Testis (tissue), 2 donors: ENCODE data around the gene OPTN.

ENCODE experiments used
- CTCF ChIP-seq, 3 experiments: fragments of 450-650 bp in 2 of 3; fragments of 200-600 bp in 1 of 3; sonication (generic) in 1 of 3; IDR thresholded peaks; one replicate each; pipeline ENCODE4 v1.5.1; 2016 to 2019; ENCODE audit warnings: antibody characterized with exemption in 3 of 3, mild to moderate bottlenecking in 2 of 3, moderate library complexity in 1 of 3
- POLR2A ChIP-seq: fragments of 450-650 bp; IDR thresholded peaks from one replicate; pipeline ENCODE4 v1.6.1; 2017; ENCODE audit warnings: antibody characterized with exemption, mild to moderate bottlenecking, moderate library complexity

- TF ChIP-seq CTCF (IDR thresholded peaks at IDR 0.05), result no peak
- no peak for TF ChIP-seq POLR2A
These were observed 39.7 kb downstream of the OPTN start for GRCh38 chr10:13139676-13140075.
